BJ (cell line): ENCODE data around the gene OSBPL6. TPM values are rescaled to one million over a fixed set of nuclear protein-coding genes. Genes with fewer than 3 reads are reported as not detected.
"Not testable (repeated sequence)": the region's sequence is repeated elsewhere in the genome, so short reads cannot be mapped to it uniquely, and the experiment has no call there.

ENCODE experiments used
- CTCF ChIA-PET: fragments of 350-600 bp; formaldehyde crosslinking; extraction: SDS; loops from one replicate; lab custom pipeline; 2021; ENCODE audit warnings: antibody characterized with exemption, inconsistent platforms; lab: Yijun Ruan, JAX
- POLR2A ChIA-PET: fragments of 300-600 bp; sonication (Branson Sonifier 250); formaldehyde crosslinking; extraction: SDS; loops from one replicate; lab custom pipeline; 2021; ENCODE audit warnings: antibody characterized with exemption; lab: Charles Lee
- DNase-seq: peaks from one replicate; pipeline ENCODE4 v3.0.0-alpha.2; 2011; ENCODE audit warnings: low read depth
- H3K27me3 ChIP-seq: 2 replicates; pipeline ENCODE4 v1.6.0; 2011; ENCODE audit warnings: low read length; ENCODE audit not compliant: control insufficient read depth, insufficient read depth
- H3K36me3 ChIP-seq: 2 replicates; pipeline ENCODE4 v1.5.1; 2011; ENCODE audit warnings: low read length; ENCODE audit not compliant: control insufficient read depth, insufficient read depth
- H3K4me3 ChIP-seq: 2 replicates; pipeline ENCODE4 v1.5.1; 2011; ENCODE audit warnings: low read depth, mild to moderate bottlenecking, control low read depth, low read length
- polyA plus RNA-seq: library from polyadenylated mRNA; depleted of rRNA; stranded (reverse); fragments of >200 nt; gene quantifications from 2 replicates; pipeline ENCODE4 v1.2.3, GENCODE V29; 2011
- TF ChIP-seq, protein P1 (sequence below): IDR thresholded peaks from 2 replicates; pipeline ENCODE4 v1.5.1; 2011; ENCODE audit warnings: low read depth, mild to moderate bottlenecking, control low read depth, inconsistent platforms, low read length, moderate library complexity; ENCODE audit not compliant: insufficient read depth

Gene OSBPL6
- polyA plus RNA-seq, 1 experiment = 3.7 TPM

DNA sequence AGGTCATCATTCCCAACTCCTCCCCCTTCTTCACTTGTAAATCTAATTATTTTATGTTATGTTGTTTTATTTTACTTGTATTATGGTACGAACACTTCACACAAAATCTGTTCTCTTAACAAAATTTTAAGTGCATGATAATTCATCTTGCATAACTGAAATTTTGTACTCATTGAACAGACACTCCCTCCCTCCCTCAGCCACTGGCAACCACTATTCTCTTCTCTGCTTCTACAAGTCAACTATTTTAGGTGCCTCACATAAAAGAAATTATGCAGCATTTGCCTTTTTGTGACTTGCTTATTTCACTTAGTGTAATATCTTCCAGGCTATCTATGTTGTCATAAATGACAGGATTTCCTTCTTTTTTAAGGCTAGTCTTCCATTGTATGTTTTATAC is 30.4 kb upstream of the OSBPL6 start:
- CTCF ChIA-PET = no interaction called here
- H3K4me3 ChIP-seq = no peak overlapping the region
- no peak for DNase-seq
- H3K36me3 ChIP-seq = no peaks in the 10 kb centered on the region
- POLR2A ChIA-PET = no interaction called here
- no peaks in the 10 kb centered on the region for H3K27me3 ChIP-seq
- TF ChIP-seq, protein P1, sequence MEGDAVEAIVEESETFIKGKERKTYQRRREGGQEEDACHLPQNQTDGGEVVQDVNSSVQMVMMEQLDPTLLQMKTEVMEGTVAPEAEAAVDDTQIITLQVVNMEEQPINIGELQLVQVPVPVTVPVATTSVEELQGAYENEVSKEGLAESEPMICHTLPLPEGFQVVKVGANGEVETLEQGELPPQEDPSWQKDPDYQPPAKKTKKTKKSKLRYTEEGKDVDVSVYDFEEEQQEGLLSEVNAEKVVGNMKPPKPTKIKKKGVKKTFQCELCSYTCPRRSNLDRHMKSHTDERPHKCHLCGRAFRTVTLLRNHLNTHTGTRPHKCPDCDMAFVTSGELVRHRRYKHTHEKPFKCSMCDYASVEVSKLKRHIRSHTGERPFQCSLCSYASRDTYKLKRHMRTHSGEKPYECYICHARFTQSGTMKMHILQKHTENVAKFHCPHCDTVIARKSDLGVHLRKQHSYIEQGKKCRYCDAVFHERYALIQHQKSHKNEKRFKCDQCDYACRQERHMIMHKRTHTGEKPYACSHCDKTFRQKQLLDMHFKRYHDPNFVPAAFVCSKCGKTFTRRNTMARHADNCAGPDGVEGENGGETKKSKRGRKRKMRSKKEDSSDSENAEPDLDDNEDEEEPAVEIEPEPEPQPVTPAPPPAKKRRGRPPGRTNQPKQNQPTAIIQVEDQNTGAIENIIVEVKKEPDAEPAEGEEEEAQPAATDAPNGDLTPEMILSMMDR = no peak

DNA sequence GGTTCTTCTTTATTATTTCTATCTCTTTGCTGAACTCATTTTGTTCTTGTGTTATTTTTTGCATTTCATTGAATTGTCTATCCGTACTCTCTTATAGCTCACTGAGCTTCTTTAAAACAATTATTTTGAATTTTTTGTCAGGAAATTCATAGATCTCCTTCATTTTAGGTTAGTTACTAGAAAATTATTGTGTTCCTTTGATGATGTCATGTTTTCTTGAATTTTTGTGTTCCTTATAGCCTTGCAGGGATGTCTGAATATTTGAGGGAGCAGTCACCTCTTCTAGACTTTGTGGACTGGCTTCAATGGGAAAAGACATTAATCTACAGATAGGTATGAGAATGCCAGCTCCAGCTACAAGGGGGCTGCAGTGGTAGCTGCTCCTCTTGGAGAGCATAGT is 20.7 kb upstream of the OSBPL6 start:
- no peak for DNase-seq
- H3K27me3 ChIP-seq = no peaks in the 10 kb centered on the region
- no peaks in the 10 kb centered on the region for H3K36me3 ChIP-seq
- ChIA-PET POLR2A (no interaction called here), CTCF (no interaction called here)
- TF ChIP-seq, protein P1 = no peak
- no peak overlapping the region for H3K4me3 ChIP-seq

GRCh38 chr2:178177066-178177679 is 17.1 kb upstream of the OSBPL6 start:
- POLR2A ChIA-PET = no interaction called here
- DNase-seq = peak; percentile 4
- TF ChIP-seq, protein P1 = no peak
- Histone ChIP-seq H3K36me3 (no peaks in the 10 kb centered on the region), H3K27me3 (no peaks in the 10 kb centered on the region), H3K4me3 (no peak overlapping the region)
- CTCF ChIA-PET = interaction anchor here (1.0 kb wide), 1 partner anchor 238 kb away, joined by 3 read pairs; no protein-coding TSS in a partner anchor

DNA sequence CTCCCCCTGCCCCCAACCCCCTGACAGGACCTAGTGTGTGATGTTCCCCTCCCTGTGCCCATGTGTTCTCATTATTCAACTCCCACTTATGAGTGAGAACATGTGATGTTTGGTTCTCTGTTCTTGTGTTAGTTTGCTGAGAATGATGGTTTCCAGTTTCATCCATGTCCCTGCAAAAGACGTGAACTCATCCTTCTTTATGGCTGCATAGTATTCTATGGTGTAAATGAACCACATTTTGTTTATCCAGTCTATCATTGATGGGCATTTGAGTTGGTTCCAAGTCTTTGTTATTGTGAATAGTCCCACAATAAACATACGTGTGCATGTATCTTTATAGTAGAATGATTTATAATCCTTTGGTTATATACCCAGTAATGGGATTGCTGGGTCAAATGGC is 13.7 kb upstream of the OSBPL6 start:
- DNase-seq, POLR2A ChIA-PET, H3K27me3 ChIP-seq, H3K4me3 ChIP-seq, CTCF ChIA-PET, H3K36me3 ChIP-seq: not testable (repeated sequence)

DNA sequence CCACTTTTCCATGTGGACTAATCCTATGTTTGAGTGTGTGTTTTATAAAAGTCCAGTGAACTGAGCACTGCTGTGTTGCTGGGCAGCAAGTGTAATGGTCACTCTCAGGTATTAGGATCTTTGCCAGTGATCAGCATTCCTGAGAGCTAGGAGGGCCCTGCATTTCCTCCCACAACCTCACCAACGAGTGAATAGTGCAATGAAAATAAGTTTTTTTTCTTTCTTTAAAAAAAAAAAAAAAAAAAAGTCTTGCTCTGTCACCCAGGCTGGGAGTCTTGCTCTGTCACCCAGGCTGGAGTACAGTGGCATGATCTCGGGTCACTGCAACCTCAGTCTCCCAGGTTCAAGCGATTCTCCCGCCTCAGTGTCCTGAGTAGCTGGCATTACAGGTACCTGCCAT is 6.5 kb upstream of the OSBPL6 start:
- Histone ChIP-seq H3K27me3 (no peaks in the 10 kb centered on the region), H3K4me3 (no peak overlapping the region), H3K36me3 (no peaks in the 10 kb centered on the region)
- DNase-seq = no peak
- TF ChIP-seq, protein P1 = no peak
- ChIA-PET CTCF (no interaction called here), POLR2A (no interaction called here)

DNA sequence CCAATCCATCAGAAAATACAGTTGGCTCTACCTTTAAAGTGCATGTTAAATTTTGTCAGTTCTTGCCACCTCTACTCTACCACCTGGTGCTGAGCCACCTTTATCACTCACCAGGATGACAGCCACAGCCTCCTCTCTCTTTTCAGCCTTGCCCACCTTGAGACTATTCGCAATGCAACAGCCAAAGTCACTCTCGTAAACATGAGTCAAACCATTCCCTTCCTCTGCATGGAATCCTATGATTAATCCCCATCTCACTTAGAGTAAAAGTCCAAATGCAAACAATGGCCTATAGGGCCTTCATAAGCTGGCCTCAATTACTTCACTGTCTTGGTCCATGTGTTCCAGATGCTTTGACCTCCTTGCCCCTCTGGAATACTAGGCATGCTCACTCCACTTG is 5.8 kb upstream of the OSBPL6 start:
- Histone ChIP-seq H3K27me3 (no peaks in the 10 kb centered on the region), H3K4me3 (no peak overlapping the region), H3K36me3 (no peaks in the 10 kb centered on the region)
- ChIA-PET POLR2A (no interaction called here), CTCF (no interaction called here)
- DNase-seq = no peak
- TF ChIP-seq, protein P1 = no peak
